Posterior cingulate gyrus (tissue), 11 donors: ENCODE results near the gene TCEAL3.
A peak's percentile ranks its signal among the peaks of the same experiment; 100 is the strongest.
"Not testable (repeated sequence)": the region's sequence is repeated elsewhere in the genome, so short reads cannot be mapped to it uniquely, and the experiment has no call there.

Source experiments
- DNase-seq, 10 donors: peaks; one replicate each; pipeline versions ENCODE4 v3.0.0 to v3.0.0-alpha.2; 2020 to 2021; ENCODE audit warnings: mixed read lengths in 3 of 10
- intact Hi-C: fragments of 100-400 bp; cut with DNase I; formaldehyde crosslinking; loops from one replicate; pipeline ENCODE4 v1.15.1; 2023

TCEAL3 gene

DNA sequence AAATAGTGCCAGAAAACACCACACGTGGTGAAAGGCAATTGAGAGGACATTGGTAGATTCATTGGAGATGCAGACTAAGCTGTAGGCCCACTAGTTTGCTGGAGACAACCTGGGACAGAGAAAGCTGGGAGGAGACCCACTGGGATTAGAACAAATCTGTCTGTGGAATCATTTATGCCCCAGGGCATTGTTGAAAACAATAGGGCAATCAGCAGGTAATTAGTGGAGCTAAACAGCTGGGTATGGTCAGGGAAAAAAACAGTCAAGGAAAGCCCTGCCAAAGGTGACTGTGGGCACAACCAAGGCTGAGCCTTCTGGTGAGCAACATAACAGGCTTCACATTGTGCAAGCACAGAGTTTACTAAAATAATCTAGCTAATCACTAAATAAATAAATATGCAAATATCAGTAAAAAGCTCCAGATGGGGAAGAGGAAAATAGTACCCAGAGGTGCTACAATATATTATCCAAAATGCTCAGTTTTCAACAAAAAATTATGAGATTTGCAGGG is 9.0 kb downstream of the TCEAL3 start:
- intact Hi-C loops, result no loop called here
- DNase-seq, result no peak

DNA sequence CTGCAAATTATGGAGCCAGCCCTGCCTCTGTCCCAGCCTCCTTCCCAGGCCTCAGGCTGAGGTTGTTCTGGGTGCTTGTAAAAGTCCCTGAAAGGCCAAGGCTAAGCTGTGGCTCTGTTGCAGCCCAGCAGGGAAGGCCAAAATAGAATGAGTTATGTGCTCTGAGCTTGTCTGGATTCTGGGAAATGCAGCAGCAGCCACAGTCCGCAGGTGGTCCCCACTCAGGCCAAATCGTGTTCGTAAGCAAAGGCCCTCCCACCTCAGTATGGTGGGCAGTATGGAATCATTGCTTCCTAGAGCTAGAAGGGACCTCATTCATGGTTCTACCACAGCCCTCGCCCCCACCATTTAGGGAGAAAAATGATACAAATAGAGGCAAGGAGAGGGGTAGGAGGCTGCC is 16.3 kb downstream of the TCEAL3 start:
- intact Hi-C loops, result no loop called here
- no peak for DNase-seq

DNA sequence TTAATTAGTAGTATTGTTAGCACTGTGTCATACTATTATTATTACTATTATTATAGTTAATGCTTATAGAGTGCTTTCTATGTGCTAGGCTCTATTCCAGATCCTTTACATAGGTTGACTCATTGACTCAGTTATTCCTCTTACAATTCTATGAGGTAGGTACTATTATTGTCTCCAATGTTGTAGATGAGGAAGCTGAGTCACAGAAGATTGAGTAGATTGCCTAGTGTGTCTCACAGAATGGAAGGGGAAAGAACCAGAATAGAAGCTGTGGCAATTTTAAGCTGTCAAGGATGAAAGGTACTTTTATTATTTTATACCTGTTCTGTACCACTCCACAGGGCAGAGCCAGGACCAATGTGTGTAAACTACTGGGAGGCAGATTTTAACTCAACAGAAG is 19.1 kb downstream of the TCEAL3 start:
- no peak for DNase-seq
- intact Hi-C loops, result no loop called here

DNA sequence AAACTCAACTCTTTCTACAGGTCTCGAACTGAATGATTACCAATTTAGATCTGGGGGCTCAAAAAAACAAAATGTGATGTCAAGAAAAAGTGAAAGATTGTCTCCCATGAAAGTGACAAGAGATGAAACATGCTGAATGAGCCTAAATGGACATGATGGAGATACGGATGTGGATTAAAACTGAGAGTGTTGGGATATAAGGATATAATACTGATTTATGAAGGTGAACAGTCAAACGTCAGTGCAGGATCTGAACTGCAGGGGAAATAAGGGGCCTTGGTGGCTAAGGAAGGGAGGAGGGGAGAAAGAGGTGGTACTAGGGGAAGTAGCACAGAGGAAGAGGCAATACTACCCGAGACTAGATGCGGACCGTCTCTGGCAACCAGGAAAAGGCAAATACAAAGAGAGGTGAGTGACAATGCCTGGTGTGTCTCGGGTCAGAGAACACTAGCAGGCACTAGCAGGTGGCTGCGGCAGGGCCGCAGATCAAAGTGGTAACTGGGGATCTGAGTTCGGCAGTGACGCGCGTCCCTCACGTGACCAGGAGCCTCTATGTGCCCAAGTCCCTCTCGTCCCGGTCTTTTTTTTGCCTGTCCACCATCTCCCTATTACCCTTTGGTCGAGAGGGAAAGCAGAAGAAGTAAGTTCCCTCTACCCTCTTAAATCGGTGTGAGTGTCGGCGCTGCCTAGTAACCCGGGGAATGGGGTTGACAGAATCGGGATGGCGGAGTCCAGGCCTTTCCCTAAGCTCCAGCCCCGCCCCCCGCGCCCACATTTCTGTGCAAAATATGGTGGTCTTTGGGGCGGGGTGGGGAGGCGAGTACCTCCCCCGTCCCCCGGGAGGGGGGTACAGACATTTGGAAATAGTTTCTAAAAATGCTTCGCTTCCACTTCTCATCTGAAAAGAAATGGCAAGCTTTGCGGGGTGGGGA is 20.9 kb downstream of the TCEAL3 start, which contains the start of gene TCEAL1:
TSS of gene TCEAL1 (plus strand) at position 590 of the 932 bp plus-strand sequence. CDS start 942 bp downstream, outside the sequence.
- intact Hi-C loops, result loop anchor here (2.0 kb wide), 1 partner anchor 42 kb away; no protein-coding TSS in a partner anchor
- peak; percentile 58 to 95 (median 70) for DNase-seq

DNA sequence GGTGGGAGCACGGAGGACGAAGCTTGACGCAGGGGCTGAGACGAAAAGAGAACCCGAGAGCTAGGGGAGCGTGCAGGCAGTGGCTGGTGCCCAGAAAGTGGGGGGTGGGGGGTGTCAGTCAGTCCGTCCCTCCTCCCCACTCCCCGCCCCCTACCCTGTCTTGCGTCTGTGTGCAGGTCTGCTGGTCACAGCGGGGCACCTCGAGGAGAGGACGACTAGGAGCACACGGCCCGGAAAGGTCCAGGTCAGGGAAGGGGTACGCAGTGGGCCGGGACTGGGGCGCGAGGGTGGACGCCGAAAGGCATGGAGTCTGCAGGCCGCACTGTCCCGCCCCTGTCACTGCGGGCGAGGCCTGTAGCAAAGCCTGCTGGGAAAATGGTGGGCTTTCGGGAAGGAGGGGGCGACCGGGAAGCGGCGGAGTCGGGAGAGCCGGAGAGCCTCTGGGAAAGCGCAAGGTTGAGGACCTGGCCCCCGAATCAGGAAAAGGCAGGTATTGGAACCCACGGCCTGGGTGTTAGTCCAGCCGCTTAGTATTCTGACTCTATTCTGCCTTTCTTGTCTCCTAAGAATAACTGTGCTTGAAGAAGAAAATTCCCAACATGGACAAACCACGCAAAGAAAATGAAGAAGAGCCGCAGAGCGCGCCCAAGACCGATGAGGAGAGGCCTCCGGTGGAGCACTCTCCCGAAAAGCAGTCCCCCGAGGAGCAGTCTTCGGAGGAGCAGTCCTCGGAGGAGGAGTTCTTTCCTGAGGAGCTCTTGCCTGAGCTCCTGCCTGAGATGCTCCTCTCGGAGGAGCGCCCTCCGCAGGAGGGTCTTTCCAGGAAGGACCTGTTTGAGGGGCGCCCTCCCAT is 21.8 kb downstream of the TCEAL3 start:
- intact Hi-C loops, result loop anchor here (2.0 to 10.0 kb wide), 2 partner anchors 43 to 95 kb away; no protein-coding TSS in a partner anchor
- DNase-seq, result peak; percentile 52 to 95 (median 67)

DNA sequence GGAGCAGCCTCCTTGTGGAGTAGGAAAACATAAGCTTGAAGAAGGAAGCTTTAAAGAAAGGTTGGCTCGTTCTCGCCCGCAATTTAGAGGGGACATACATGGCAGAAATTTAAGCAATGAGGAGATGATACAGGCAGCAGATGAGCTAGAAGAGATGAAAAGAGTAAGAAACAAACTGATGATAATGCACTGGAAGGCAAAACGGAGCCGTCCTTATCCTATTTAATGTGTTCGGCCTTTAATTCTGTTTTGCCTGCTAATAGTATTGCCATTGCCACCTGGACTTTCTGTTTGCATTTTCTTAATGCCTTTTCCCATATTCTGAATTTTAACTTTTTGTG is 22.4 kb downstream of the TCEAL3 start:
- DNase-seq, result no peak
- intact Hi-C loops, result loop anchor here (10.0 kb wide), 1 partner anchor 95 kb away; no protein-coding TSS in a partner anchor

DNA sequence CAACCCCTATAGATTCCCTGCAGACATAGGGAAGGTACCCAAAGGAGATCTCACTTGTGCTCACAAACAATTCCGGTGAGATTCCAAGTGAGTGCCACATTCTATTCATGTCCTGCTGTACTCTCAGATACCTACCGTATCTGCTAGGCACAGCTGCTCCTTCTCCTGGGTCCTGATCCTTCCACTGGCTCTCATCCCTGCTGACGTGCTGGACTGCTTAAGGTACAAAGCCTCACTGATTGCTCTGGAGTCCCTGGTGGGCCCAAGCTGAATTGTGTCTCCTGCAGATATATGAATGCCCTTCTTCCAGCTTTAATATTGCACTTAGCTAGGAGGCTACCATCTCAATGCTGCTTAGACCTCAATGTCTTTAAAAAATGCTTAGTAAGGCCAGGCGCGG is 23.4 kb downstream of the TCEAL3 start:
- intact Hi-C loops, result loop anchor here (10.0 kb wide), 1 partner anchor 96 kb away; no protein-coding TSS in a partner anchor
- DNase-seq, result no peak

DNA sequence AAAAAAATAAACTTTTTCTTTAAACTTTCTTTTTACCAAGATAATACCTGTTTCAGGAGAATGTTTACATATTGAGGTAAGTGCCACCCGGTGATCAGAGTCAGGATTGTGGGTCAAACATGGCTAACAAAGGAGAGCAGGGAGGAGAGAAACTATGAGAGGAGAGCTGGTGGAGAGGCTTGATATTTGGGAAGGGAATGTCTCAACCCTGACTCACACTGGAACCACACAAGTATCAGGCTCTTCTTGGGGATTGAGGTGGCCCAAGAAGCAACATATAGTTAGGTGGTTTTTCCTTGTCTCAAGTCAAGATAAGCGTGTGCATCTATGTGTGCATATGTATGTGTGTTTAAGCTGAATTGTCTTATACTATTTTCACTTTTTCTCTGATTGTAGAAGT is 27.7 kb downstream of the TCEAL3 start:
- DNase-seq, result no peak
- intact Hi-C loops, result loop anchor here (10.0 kb wide), 1 partner anchor 101 kb away; no protein-coding TSS in a partner anchor

DNA sequence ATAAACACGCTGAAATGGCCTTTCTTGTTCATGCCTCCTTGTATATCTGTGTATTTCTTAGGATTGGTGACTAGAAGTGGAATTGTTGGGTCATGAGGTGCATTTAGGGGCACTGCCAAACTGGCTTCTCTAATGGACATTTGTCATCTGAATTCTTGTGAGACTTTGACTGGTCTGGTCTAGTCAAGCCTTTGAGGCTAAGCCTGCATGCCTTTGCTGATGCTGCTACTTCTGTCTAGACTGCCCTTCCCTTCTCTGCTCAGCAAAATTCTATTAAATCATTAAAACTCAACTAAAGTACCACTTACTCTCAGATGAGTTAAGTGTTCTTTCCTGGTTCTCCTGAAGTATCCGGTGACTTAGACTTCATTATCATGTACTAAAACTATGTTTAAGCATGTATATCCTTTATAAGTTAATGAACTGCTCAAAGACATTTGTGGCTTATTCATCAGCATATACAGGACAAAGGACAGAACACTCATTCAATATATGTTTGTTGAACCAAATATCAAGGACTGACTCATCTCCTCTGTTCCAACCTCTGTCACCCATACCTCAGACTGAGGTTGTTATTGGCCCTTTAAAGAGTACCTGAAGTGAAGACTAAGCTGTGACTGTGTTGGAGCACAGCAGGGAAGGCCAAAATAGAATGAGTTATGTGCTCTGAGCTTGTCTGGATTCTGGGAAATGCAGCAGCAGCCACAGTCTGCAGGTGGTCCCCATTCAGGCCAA is 30.0 kb downstream of the TCEAL3 start:
- no peak for DNase-seq
- intact Hi-C loops, result loop anchor here (10.0 kb wide), 1 partner anchor 103 kb away; no protein-coding TSS in a partner anchor

DNA sequence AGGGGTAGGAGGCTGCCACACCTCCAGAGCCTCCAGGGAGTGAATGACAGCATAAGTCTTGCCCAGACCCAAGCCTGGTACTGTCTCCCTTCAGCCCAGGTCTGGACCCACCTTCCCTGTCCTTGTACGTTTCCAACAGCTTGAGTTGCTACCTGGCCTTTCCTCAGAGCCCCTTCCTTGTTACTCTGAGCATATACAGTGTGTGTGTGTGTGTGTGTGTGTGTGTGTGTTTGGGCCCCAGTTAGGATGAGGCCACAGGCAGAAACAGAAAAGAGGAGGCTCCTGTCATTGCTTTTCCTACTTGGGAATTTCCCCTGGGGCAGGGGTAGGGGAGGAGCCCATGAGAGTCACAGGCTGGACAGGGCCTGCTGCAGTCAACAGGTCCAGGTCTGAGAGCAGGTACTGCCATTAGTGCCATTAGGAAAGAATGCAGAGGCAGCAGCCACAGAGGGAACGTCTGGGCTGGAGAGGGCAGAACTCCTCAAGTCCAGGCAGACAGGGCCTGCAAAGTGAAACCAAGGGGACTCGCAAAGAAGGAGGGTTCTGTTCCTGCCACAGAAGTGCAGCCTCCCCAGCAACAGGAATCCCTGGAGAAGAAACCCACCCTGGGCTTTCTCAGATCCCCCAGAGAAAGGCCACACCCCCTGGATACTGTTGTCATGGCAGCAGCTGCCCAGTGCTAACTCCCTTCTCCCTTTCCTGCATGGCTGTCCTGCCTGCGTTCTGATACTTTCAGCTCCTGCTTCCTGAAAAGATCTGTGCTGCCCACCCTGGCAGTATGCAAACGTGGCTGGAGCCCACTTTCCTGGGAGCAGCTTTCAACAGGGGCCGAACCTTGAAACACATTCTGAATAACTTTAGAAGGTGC is 30.9 kb downstream of the TCEAL3 start:
- intact Hi-C loops, result loop anchor here (10.0 kb wide), 1 partner anchor 104 kb away; no protein-coding TSS in a partner anchor
- DNase-seq, result peak in 4 of 10 donors; percentile 9 to 77 (median 17)

DNA sequence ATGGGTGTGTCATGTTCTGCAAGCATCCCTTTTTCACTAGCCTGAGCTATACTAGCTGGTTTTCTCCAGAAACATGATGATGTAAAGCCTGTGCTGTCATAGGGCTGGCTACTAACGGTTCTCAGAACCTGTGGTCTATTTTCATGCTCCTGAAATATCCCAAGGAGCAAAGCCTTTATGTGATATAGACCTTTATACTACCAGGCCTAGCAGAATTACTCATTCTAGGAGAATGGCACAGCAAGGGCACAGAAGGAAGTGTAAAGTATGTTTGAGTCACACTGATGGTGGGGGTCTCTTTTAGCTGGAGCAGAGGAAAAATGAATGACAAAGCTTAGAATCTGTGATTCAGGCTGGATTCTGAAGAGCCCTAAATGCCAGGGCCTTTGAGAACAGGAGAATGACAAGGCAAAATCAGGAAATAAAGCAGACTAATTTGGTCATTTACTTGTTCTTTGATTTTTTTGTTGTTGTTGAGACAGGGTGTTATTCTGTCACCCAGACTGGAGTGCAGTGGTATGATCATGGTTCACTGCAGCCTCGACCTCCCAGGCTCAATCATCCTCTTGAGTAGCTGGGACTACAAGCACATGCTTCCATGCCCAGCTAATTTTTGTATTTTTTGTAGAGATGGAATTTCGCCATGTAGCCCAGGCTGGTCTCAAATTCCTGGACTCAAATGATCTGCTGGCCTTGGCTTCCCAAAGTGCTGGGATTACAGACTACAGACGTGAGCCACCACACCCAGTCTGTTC is 32.8 kb downstream of the TCEAL3 start:
- intact Hi-C loops, result no loop called here
- no peak for DNase-seq

DNA sequence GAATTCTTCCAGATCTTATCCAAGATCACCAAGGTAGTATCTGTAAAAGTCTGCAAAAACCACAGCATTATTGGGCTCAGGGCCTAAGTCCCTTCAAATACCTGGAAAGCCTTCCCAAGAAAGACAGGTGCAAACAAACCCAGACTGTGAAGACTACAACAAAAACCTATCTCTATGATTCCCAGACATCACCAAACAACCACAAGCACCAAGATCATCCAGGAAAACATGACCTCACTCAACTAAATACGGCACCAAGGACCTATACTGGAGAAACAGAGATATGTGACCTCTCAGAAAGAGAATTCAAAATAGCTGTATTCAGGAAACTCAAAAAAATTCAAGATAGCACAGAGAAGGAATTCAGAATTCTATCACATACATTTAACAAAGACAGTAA is 36.4 kb downstream of the TCEAL3 start:
- intact Hi-C loops, result no loop called here
- DNase-seq, result no peak

DNA sequence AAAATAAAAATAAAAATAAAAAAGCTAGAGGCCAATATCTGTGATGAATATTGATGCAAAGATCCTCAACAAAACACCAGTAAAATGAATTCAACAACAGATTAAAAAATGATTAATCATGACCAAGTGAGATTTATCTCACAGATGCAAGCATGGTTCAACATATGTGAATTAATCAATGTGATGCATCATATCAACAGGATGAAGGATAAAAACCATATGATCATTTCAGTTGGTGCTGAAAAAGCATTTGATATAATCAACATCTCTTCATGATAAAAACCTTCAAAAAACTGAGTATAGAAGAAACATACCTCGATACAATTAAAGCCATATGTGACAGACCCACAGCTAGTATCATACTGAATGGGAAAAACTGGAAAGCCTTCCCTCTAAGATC is 39.9 kb downstream of the TCEAL3 start:
- DNase-seq, result no peak
- intact Hi-C loops, result no loop called here

DNA sequence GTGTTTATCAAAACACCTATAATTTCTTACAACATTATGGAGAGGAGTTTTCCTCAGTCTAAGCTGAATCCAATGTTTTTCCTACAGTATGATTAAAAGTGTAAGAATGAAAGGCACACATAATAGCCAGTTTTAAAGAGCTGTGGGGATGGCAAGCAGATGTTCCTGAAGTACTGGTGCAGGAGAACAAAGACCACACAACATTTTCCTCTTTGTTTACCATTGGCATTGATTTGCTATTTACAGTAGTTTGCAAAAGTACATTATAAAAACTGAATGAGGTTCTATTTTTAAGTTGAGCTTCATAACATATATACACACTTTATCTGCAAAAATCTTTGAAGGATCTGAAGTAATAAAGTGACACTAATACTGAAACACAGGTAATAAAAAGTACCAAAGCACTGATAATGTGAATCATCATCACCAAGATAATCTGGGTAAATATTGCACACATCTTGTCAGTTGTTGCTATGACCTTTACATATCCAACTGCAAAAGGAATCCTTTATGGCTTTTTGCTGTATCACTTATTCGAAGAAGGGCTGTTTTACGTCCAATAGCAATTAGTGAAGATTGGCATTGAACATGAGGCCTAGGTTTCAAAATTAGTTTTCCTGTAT is 43.5 kb downstream of the TCEAL3 start:
- intact Hi-C loops, result no loop called here
- no peak for DNase-seq

DNA sequence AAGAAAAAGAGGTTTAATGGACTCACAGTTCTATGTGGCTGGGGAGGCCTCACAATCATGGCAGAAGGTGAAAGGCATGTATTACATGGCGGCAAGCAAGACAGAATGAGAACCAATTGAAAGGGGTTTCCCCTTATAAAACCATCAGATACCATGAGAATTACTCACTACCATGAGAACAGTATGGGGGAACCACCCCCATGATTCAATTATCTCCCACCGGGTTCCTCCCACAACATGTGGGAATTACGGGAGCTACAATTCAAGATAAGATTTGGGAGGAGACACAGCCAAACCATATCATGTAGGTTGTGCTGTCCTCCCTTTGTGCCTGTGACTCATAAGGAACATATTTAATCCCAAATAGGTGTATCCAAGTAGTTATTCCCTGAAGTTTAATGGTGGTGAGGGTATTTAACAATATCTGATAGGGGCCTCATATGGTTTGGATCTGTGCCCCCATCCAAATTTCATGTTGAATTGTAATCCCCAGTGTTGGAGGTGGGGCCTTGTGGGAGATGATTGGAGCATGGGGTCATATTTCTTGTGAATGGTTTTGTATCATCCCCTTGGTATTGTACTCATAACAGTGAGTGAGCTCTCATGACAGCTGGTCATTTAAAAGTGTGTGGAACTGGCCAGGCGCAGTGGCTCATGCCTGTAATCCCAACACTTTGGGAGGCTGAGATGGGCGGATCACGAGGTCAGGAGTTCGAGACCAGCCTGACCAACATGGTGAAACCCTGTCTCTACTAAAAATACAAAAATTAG is 47.7 kb downstream of the TCEAL3 start:
- DNase-seq, intact Hi-C loops: not testable (repeated sequence)

DNA sequence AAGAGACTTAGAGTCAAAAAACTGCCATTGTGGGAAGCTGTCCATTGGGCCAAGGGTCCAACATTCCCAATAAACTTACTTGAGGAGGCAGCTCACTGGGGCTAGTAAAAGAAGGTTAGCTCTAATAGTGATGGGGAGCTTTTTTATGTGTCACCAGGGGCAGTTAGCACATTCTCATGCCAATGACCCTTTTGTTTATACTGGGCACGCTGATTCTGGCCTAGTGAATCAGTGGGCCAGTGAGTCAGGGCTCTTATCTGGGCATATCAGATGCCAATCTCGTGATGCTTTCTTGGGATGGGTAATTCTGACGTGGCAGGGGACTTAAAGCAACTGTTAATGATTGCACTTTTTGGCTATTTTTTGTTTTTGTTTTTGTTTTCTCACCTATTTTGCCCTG is 48.9 kb downstream of the TCEAL3 start:
- no peak for DNase-seq
- intact Hi-C loops, result no loop called here

DNA sequence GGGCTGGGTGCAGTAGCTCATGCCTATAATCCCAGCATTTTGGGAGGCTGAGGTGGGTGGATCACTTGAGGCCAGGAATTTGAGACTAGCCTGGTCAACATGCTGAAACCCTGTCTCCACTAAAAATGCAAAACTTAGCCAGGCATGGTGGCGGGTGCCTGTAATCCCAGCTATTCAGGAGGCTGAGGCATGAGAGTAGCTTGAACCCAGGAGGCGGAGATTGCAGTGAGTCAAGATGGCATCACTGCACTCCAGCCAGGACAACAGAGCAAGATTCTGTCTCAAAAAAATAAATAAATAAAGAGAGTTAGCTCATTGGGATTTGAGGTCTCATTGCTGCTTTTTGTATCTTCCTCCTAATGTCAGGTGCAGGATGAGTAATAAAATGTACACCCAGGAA is 49.3 kb downstream of the TCEAL3 start:
- DNase-seq, intact Hi-C loops: not testable (repeated sequence)
